AG08395 (cell line): ENCODE measurements around the gene PTPN22.
"Not testable (repeated sequence)": the region's sequence is repeated elsewhere in the genome, so short reads cannot be mapped to it uniquely, and the experiment has no call there.

Experiments
- DNase-seq: peaks from one replicate; pipeline ENCODE4 v3.0.0; 2012; ENCODE audit warnings: mixed read lengths, low spot score

The PTPN22 gene

DNA sequence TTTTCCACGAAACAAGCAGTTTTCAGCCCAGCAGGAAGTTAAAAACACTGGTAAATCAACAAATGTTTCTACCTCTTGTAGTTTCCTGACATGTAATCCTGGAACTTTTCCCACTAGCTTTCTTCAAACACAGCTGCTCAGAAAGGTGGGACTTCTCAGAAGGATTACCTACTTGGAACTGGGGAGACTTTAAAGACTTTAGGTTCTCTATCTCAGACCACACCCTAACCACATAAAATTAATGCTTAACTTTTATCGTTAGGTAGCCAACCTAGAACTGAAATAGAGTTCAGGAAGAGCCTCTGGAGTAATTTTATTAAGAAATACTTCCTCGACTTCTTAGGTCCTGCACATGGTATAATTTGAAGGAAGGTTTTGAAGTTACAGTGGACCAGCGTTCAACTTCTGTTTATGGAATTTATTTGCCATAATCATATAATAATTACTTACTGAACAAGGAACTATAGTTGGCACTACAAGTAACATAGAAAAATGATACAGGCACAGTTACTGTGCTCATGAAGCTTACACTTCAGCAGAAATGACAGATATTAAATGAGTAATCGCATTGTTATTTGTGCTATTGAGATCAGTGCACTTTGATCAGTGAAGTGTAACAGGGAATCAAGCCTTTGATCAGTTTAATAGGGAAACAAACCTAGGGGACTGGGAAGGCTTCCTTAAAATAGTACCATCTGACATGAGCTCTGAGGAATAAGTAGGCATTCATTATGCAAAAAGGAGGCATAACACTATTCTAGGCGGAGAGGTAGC lies 16.1 kb upstream of the PTPN22 start, which contains the start of gene BCL2L15:
TSS of gene BCL2L15 (minus strand) at position 180 of the 774 bp plus-strand sequence. CDS start 206 bp downstream, outside the sequence.
- no peak for DNase-seq

DNA sequence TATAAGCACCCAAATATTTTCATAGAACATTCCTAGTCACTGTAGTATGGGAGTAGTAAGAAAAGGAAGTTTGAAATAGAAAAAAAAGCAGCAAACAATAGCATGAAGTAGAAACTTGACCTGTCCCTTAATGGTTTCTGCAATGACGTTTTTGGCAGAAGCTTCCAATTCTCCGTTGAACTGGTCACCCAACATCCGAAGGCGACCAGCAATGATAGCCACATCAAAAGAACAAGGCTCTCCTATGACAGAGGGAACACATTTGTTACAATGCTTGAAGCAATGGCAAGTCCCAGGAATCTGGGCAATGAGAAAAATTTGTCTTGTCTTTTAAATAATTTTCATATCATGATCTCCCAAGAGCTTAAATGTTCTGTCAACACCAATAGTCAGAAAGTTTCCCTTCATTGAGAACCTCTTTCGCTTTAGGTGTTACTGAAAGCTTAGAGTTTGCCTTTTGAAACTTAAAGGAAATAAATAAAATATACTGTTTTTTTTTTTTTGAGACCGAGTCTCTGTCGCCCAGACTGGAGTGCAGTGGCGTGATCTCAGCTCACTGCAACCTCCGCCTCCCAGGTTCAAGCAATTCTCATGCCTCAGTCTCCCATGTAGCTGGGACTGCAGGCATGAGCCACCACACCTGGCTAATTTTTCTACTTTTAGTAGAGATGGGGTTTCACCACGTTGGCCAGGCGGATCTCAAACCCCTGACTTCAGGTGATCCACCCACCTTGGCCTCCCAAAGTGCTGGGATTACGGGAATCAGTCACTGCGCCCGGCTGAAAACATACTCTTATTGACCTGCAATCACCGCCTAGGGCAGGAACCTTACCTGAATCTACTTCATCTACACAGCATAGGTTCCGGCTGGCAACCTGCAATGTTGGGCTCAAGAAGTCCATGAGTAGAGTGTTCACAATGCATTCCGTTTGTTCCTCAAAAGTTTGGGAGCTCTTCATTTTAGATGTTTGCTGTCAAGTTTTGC lies 15.2 kb upstream of the PTPN22 start:
- DNase-seq = no peak

DNA sequence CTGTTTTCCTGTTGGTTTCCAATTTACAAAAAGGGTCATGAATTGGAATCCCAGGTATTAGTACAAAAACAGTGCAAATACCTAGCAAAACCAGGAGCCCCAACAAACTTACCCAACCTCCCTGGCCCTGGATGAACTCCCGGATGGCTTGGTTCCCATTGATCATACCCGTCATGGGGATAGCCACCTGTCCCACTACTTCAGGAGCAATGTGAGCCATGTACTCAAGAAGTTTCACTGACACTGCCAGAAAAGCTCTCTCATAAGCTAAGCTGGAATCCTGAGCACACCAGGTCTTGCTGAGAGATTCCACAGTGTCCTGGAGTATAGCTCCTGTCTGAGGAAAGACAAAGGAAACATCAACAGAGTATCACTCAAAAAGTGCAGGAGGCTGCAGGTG lies 10.1 kb upstream of the PTPN22 start:
- no peak for DNase-seq

DNA sequence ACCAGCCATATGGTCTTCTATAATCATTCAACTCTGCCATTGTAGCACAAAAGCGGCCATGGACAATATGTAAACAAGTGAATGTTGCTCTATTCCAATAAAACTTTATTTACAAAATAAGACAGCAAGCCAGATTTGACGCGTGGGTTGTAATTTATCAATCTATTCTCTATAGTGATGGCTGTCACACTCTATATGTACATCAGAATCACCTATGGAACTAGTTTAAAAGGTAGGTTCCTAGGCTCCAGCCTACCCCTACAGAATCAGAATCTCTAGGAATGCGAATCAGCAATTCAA lies 8.2 kb upstream of the PTPN22 start:
- DNase-seq = no peak

DNA sequence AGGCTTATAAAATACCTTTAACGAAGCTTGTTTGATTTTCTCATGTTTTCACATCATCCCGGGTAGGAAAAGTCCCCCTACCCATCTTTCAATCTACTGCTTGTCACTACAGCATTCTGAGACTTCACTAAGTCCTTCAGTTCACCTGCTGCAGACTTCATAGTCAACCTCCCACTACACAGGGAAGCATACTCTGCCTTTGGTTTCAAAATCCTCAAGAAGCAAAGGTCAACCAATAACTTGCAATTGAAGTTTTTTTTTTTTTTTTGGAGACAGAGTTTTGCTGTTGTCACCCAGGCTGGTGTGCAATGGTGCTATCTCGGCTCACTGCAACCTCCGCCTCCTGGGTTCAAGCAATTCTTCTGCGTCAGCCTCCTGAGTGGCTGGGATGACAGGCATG lies 4.7 kb upstream of the PTPN22 start:
- no peak for DNase-seq

DNA sequence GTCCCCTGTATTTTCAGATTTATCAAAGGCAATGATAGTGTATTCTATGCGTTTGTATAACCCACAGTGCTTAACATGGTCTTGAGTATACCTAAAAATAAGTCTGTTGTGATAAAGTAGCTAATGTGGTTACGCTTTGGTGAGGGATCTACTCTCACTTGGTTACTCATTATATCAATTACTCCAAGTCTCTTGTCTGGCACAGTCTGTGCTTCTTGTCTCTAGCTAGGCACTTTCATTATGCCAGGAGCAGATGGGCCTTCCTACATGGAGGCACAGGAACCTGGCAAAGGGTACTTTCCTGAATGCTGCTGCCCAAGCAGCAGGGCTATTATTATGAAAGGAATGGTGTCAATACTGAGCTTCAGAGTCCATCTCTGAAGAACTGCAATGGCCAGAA lies 4.2 kb upstream of the PTPN22 start:
- no peak for DNase-seq

DNA sequence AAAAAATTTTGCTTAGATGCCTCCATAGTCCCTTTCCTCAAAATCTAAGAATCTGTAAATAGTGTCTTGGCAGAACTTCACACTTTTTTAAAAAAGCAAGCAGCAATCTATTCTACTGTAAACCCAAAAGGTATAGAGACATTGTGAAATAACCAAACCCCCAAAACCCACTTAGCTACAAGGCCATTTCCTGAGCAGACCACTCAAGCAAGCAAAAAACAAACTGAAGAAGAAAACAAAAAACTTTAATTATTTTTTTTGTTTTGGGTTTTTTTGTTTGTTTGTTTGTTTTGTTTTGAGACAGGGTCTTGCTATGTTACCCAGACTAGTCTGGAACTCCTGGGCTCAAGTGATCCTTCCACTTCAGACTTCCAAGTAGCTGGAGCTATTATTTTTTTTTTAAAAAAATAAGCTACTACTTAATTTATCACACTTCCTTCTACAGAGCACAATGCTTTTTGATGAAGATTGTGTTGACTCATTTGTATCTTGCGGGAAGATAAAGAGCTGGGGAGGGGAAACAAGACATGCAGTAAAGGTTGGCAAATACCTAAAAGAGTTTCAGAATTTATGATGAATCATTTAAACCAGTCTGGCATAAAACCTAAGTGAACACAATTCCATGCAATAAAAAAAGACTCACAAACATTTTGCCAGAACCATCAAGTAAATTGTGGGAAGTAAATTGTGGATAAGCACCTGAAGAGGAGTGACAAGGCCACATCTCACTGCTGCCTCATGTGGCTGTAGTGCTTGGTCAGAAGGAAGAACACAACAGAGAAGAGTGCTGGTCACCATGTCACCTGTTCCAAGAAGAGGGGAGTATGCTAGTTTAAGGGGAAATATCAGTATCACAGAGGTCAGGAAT lies 2.7 kb upstream of the PTPN22 start:
- DNase-seq = no peak

DNA sequence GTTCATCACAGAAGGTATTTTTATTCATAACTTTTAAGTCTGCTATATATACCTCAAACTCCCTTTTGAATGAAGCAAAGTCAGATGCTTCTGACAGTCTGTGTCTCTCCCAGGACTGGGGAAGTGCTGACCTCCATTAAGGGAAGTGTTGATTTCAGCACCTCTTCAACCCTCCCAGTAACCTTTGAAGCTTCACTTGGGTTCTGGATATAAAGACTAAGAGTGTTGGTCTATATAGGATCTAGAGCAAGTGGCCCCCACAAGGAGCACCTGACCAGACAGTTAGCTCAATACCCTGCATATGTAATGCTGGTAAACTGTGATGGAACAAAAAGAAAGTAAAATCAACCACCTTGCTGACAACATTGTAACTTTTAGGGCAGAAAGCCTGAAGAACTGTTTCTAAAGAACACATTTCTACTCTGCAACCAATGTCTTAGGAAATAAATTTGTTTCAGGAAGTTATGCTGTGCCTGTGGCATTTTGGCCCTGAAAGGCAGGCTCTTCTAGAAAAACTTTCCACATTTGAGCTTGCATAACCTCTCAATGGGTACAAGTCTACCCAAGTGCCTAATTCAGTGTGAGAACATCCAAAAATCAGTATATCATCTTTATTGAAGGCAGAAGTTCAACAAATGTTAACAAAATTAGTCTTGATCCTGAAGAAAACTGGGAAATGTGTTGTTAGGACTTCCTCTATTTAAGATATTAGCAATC lies 865 bp upstream of the PTPN22 start:
- DNase-seq = no peak

DNA sequence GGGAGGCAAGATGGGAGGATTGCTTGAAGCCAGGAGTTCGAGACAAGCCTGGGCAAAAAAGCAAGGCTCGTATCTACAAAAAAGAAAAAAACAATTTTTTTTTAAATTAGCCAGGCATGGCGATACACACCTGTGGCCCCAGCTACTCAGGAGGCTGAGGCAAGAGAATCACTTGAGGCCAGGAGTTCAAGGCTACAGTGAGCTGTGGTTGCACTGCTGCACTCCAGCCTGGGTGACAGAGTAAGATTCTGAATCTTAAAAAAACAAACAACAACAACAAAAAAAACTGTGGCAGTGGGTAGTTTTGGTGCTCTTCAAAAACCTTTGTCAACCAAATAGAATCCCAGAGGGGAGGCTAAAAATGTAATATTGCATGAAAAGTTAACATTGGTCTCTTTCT lies 734 bp downstream of the PTPN22 start:
- no peak for DNase-seq

DNA sequence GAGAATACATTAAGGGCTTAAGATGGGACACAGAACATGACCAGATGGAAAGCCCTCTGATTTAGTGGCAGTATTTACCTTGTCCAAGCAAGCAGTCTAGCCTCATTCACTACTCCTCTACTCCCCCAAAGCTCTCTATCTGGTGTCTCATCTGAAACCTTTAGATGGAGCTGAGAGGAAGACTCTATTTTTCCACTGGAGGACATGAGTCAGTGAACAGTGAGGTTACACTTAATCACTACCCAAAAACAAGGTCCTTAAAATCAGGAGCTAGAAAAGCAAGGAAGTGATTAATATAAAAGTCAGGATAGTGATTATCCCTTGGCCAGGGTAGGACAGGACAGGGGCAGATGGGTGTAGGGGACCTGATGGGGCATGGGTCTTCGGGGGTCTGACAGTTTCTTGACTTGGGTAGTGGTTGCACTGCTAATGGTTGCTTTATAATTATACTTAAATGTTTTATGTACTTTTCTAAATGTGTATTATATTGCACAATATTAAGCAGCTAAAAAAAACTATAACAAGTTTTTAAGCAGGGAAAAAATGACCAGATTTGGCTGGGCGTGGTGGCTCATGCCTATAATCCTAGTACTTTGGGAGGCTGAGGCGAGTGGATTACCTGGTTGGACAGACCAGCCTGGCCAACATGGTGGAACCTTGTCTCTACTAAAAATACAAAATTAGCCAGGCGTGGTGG lies 3.0 kb downstream of the PTPN22 start:
- peak; percentile 56 for DNase-seq

DNA sequence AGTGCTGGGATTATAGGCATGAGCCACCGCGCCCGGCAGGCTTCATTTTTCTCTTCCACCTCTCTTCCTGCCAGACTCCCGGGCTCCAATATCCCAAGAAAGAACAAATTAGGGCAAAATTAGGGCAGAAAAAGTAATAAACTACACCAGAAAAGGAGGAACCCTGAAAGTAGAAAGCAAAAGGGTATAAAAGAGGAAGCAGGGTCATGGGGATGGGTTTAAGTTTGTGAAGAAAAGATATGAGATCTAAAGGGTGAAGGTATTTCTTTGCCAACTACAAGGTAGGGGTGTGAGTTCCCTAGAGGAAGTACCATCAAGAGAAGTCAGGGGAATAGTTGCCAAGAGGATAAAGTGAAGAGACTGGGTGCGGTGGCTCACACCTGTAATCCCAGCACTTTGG lies 9.9 kb downstream of the PTPN22 start:
- no peak for DNase-seq

DNA sequence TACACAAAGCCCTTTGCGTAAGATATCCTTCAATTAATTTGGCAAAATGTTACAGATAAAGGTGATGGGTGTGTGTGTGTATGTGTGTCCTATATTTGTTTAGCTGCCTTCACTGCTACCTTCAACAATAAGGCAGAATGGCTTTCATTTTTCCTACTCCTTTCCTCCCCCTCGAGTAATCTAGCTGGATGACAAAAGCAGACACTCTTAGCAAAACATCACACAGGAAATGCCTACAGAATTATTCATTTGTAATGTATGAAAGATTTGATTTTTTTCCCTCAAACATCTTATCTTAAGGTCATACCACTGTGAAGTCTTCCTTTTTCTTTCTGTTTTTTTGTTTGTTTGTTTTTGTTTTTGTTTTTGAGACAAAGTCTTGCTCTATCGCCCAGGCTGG lies 10.6 kb downstream of the PTPN22 start:
- peak; percentile 57 for DNase-seq

DNA sequence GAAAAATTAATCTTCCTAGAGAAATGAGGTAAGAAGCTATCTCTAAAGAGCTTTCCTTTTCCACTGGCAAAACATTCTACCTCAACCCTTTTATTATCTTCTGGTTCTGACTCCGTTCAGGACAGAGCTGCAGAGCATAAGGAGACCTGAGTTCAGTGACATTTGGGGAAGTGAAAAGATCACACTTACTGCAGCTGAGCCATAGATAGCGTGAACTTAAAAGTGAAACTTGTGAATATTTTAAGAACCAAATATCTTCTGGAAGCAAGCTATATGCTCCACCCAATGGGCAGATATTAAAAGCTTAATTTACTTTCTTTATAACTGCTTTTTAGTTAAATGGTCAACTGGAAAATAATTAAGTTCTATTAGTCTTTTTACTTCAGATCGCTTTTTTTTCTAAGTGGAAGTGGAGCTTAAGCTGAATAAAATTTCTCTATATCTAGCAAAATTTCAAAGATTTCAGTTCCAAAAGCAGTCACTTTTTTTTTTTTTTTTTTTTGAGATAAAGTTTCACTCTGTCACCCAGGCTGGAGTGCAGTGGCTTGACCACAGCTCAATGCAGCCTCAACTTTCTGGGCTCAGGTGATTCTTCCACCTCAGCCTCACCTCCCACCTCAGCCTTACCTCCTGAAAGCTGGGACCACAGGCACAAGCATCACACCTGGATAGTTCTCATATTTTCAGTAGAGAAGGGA lies 11.9 kb downstream of the PTPN22 start:
- DNase-seq = no peak

DNA sequence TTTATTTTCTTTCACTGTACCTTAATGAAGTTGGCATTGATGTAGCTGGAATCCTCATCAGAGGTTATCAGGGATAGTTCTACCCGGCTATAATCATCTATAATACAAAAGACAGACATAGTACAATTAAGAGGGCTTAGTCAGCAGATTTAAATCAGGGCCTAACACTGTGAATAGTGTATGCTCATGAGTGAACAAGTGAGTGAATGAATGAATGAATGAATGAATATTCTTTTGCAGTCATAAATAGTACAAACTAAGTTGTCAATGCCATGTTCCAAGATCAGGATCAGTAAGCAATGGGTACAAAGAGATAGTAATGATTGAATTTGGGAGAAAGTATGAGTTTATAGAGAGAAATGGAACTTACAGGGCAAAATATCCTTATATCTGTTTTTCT lies 12.5 kb downstream of the PTPN22 start:
- DNase-seq = no peak

DNA sequence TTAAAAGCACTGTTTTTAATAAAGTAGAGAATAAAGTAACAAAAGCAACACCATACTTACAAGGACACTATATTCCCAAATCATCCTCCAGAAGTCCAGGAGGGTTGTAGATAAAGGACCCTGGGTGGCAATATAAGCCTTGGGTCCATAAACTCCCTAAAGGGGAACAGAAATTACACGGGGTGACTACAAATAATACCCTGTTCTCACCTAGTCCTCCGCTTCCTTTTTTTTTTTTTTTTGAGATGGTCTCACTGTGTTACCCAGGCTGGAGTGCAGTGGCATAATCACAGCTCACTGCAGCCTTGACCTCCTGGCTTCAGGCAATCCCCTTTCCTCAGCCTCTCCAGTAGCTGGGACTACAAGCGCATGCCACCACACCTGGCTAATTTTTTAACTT lies 13.1 kb downstream of the PTPN22 start:
- DNase-seq = no peak

DNA sequence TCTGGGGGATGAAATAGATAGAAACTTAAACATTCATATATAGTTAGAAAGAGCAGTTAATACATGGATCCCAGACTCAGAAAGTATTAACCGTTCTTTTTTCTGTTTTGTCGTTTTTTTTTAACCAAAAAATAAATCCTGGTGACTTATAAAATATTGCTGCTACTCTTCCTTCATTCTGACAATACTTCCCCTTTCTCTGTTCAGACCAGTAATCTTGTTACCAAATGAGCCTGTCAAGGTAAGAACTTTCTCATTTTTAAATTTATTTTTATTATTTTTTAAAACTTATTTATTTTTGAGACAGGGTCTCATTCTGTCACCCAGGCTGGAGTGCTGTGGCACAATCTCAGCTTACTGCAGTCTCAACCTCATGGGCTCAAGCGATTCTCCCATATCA lies 13.7 kb downstream of the PTPN22 start:
- no peak for DNase-seq

DNA sequence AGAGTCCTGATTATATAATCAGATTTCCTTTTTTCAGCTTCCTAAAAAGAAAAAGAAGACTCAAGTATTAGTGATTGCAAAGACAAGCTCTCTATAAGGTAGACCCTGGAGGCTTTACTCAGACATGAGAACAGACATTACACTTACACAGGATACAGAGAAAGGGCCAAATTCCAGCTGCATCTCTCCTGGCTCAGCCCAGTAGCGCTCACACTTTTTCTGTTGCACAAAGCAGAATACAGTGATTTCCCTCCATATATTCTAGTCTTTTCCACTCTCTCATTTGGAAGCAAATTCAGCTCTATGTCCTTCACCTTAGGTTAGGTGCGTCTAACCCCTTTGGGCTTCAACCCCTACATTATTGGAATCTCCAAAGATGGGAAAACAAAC lies 15.1 kb downstream of the PTPN22 start:
- no peak for DNase-seq

DNA sequence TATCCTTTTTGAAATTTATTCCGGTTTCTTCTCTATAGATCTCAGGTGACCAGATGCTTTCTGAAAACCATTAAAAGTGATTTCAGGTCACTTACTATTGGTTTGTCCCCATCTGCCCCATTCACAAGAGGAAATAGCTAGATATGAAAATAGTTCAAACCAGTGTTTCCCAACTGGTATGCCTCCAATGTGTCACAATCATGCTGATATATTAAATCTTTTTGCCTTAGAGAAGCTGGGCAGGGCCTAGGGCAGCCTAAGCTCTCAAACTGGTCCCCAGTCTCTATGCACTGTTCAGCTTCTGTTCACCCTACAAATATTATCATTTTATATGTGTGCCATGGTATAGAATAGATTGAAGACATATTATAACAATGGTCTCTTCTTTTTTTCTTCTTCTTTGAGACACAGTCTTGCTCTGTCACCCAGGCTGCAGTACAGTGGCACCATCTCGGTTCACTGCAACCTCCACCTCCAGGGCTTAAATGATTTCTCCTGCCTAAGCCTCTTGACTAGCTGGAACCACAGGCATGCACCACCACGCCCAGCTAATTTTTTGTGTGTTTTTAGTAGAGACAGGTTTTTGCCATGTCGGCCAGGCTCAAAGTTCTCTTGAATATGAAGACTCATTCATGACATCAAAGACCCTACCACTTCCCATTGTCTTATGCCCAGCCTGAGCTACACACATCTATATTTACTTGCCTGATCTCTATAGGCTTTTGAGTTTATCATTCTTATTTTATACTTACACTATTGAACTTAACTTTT lies 15.7 kb downstream of the PTPN22 start:
- DNase-seq = no peak

DNA sequence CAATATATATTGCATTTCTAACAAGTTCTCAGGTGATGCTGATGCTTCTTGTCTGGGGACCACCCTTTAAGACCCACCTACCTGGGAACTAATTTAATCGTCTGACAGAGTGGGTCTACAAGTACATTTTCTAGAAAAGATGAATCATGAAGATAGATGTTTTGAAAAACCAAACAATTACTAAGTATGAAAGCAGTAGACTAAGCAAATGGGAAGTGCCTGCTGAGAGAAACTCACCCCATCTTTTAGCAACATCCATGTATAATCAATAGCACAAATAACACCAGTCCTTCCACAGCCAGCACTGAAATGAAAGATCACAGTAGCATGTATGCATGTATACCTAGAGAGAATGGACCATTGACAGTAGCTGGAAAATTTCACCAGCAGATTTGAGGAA lies 17.3 kb downstream of the PTPN22 start:
- DNase-seq = no peak

DNA sequence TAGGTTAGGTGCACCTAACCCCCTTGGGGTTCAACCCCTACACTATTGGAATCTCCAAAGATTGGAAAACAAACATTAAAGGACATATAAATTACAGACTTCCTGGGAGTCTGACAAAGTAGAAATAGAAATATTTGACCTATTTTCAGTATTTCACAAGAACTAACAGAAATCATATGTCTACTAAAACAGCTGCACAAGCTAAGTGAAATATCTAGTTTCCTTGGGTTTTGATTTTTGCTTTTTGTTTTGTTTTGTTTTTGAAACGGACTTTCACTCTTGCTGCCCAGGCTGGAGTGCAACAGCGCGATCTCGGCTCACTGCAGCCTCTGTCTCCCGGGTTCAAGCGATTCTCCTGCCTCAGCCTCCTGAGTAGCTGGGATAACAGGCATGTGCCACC lies 18.8 kb downstream of the PTPN22 start:
- not testable (repeated sequence) for DNase-seq
